ENCODE data around the gene FPGT.
"Not testable (repeated sequence)": the region's sequence is repeated elsewhere in the genome, so short reads cannot be mapped to it uniquely, and the experiment has no call there.

Gene FPGT

GRCh38 chr1:74197657-74198552 lies at the start of gene FPGT, which contains the start of gene LRRIQ3:
Gene FPGT, plus strand, starts transcription at chr1:74198242. Its CDS starts 37 bp downstream, at chr1:74198279.
Gene LRRIQ3, minus strand, starts transcription at chr1:74198176. Its CDS starts 14,492 bp downstream, at chr1:74183684.
- TF ChIP-seq GATA1 (IDR thresholded peaks at IDR 0.05; ENCODE audit: low read depth, low read length) (no peak), POLR2A (IDR thresholded peaks at IDR 0.05; ENCODE audit: low read length) (peak; percentile 92)
- peak; percentile 95 to 97 for DNase-seq

GRCh38 chr1:74160046-74160445 lies 38.0 kb upstream of the FPGT start:
- DNase-seq: no peak
- no peak for TF ChIP-seq POLR2A (IDR thresholded peaks at IDR 0.05; ENCODE audit: low read length)
- no peak for TF ChIP-seq GATA1 (IDR thresholded peaks at IDR 0.05; ENCODE audit: low read depth, low read length)

GRCh38 chr1:74161497-74161896 lies 36.5 kb upstream of the FPGT start:
- TF ChIP-seq GATA1 (IDR thresholded peaks at IDR 0.05; ENCODE audit: low read depth, low read length) (no peak), POLR2A (IDR thresholded peaks at IDR 0.05; ENCODE audit: low read length) (no peak)

GRCh38 chr1:74162333-74162732 lies 35.7 kb upstream of the FPGT start:
- TF ChIP-seq POLR2A (IDR thresholded peaks at IDR 0.05; ENCODE audit: low read length): no peak
- TF ChIP-seq GATA1 (IDR thresholded peaks at IDR 0.05; ENCODE audit: low read depth, low read length): no peak
- DNase-seq: no peak

More at GRCh38 chr1:74161497-74161896, 36.5 kb upstream of the FPGT start:
- DNase-seq: no peak

- not testable (repeated sequence) for DNase-seq
Measured at GRCh38 chr1:74174423-74174822, 23.6 kb upstream of the FPGT start.

- DNase-seq: no peak
Measured at GRCh38 chr1:74180490-74180889, 17.6 kb upstream of the FPGT start.

GRCh38 chr1:74193908-74194307 lies 4.1 kb upstream of the FPGT start:
- no peak for TF ChIP-seq POLR2A (IDR thresholded peaks at IDR 0.05; ENCODE audit: low read length)
- TF ChIP-seq GATA1 (IDR thresholded peaks at IDR 0.05; ENCODE audit: low read depth, low read length): no peak
- no peak for DNase-seq

More at GRCh38 chr1:74180490-74180889, 17.6 kb upstream of the FPGT start:
- TF ChIP-seq GATA1 (IDR thresholded peaks at IDR 0.05; ENCODE audit: low read depth, low read length) (no peak), POLR2A (IDR thresholded peaks at IDR 0.05; ENCODE audit: low read length) (no peak)

- no peak for TF ChIP-seq GATA1 (IDR thresholded peaks at IDR 0.05; ENCODE audit: low read depth, low read length)
- no peak for TF ChIP-seq POLR2A (IDR thresholded peaks at IDR 0.05; ENCODE audit: low read length)
- DNase-seq: no peak
Measured at GRCh38 chr1:74195339-74195738, 2.7 kb upstream of the FPGT start.

- TF ChIP-seq POLR2A (IDR thresholded peaks at IDR 0.05; ENCODE audit: low read length): no peak
- TF ChIP-seq GATA1 (IDR thresholded peaks at IDR 0.05; ENCODE audit: low read depth, low read length): no peak
- no peak for DNase-seq
Measured at GRCh38 chr1:74197255-74197654, 787 bp upstream of the FPGT start.

GRCh38 chr1:74199504-74199903 lies 1.5 kb downstream of the FPGT start:
- peak in 1 of 2 experiments; percentile 7 for DNase-seq

GRCh38 chr1:74205266-74205665 lies 7.2 kb downstream of the FPGT start:
- no peak for DNase-seq
- TF ChIP-seq GATA1 (IDR thresholded peaks at IDR 0.05; ENCODE audit: low read depth, low read length): no peak

More at GRCh38 chr1:74199504-74199903, 1.5 kb downstream of the FPGT start:
- TF ChIP-seq GATA1 (IDR thresholded peaks at IDR 0.05; ENCODE audit: low read depth, low read length) (no peak), POLR2A (IDR thresholded peaks at IDR 0.05; ENCODE audit: low read length) (no peak)

- DNase-seq: no peak
- TF ChIP-seq POLR2A (IDR thresholded peaks at IDR 0.05; ENCODE audit: low read length): no peak
- no peak for TF ChIP-seq GATA1 (IDR thresholded peaks at IDR 0.05; ENCODE audit: low read depth, low read length)
Measured at GRCh38 chr1:74215229-74215628, 17.2 kb downstream of the FPGT start.

- TF ChIP-seq POLR2A (IDR thresholded peaks at IDR 0.05; ENCODE audit: low read length) (no peak), GATA1 (IDR thresholded peaks at IDR 0.05; ENCODE audit: low read depth, low read length) (no peak)
- DNase-seq: no peak
Measured at GRCh38 chr1:74222701-74223100, 24.7 kb downstream of the FPGT start.

- no peak for TF ChIP-seq GATA1 (IDR thresholded peaks at IDR 0.05; ENCODE audit: low read depth, low read length)
Measured at GRCh38 chr1:74223453-74223852, 25.4 kb downstream of the FPGT start.

GRCh38 chr1:74235153-74235552 lies 37.1 kb downstream of the FPGT start, which contains the start of gene TNNI3K:
Gene TNNI3K, plus strand, starts transcription at chr1:74235387. Its CDS starts 65 bp downstream, at chr1:74235452.
- TF ChIP-seq GATA1 (IDR thresholded peaks at IDR 0.05; ENCODE audit: low read depth, low read length) (no peak), POLR2A (IDR thresholded peaks at IDR 0.05; ENCODE audit: low read length) (no peak)
- no peak for DNase-seq

More at GRCh38 chr1:74223453-74223852, 25.4 kb downstream of the FPGT start:
- no peak for DNase-seq

All from erythroblast (primary cell).